Measurements from ENCODE around the gene MAP3K1.

The MAP3K1 gene

GRCh38 chr5:56833325-56833724, 18.0 kb downstream of the MAP3K1 start:
- no peaks in the 10 kb centered on the region for H3K9me3 ChIP-seq (ENCODE audit: control insufficient read depth, low read length)
- no peaks in the 10 kb centered on the region for H3K36me3 ChIP-seq (ENCODE audit: control insufficient read depth, insufficient read depth, low read length)
- H3K4me3 ChIP-seq (ENCODE audit: low read length), result no peak overlapping the region
- H3K9ac ChIP-seq (ENCODE audit: low read length), result no peak overlapping the region
- H3K27me3 ChIP-seq (ENCODE audit: control insufficient read depth, insufficient read depth, low read length), result no peaks in the 10 kb centered on the region
- H3K4me1 ChIP-seq (ENCODE audit: control insufficient read depth, insufficient read depth, low read length), result peaks cover 14% of the 10 kb centered on the region

GRCh38 chr5:56837381-56837780, 22.0 kb downstream of the MAP3K1 start:
- H3K9me3 ChIP-seq (ENCODE audit: control insufficient read depth, low read length), result no peaks in the 10 kb centered on the region
- H3K36me3 ChIP-seq (ENCODE audit: control insufficient read depth, insufficient read depth, low read length), result no peaks in the 10 kb centered on the region
- H3K9ac ChIP-seq (ENCODE audit: low read length), result no peak overlapping the region
- no peaks in the 10 kb centered on the region for H3K27me3 ChIP-seq (ENCODE audit: control insufficient read depth, insufficient read depth, low read length)
- H3K4me3 ChIP-seq (ENCODE audit: low read length), result no peak overlapping the region
- peaks cover 15% of the 10 kb centered on the region for H3K4me1 ChIP-seq (ENCODE audit: control insufficient read depth, insufficient read depth, low read length)

GRCh38 chr5:56837956-56838355, 22.6 kb downstream of the MAP3K1 start:
- H3K4me1 ChIP-seq (ENCODE audit: control insufficient read depth, insufficient read depth, low read length), result peaks cover 15% of the 10 kb centered on the region
- H3K36me3 ChIP-seq (ENCODE audit: control insufficient read depth, insufficient read depth, low read length), result no peaks in the 10 kb centered on the region
- H3K9me3 ChIP-seq (ENCODE audit: control insufficient read depth, low read length), result no peaks in the 10 kb centered on the region
- H3K9ac ChIP-seq (ENCODE audit: low read length), result no peak overlapping the region
- no peak overlapping the region for H3K4me3 ChIP-seq (ENCODE audit: low read length)
- no peaks in the 10 kb centered on the region for H3K27me3 ChIP-seq (ENCODE audit: control insufficient read depth, insufficient read depth, low read length)

- peak overlapping the region; percentile 6 for H3K9ac ChIP-seq (ENCODE audit: low read length)
- no peak overlapping the region for H3K4me3 ChIP-seq (ENCODE audit: low read length)
- no peaks in the 10 kb centered on the region for H3K9me3 ChIP-seq (ENCODE audit: control insufficient read depth, low read length)
- H3K27me3 ChIP-seq (ENCODE audit: control insufficient read depth, insufficient read depth, low read length), result no peaks in the 10 kb centered on the region
- H3K4me1 ChIP-seq (ENCODE audit: control insufficient read depth, insufficient read depth, low read length), result peaks cover 15% of the 10 kb centered on the region
- H3K36me3 ChIP-seq (ENCODE audit: control insufficient read depth, insufficient read depth, low read length), result no peaks in the 10 kb centered on the region
These were observed 23.2 kb downstream of the MAP3K1 start for GRCh38 chr5:56838409-56839039.

- H3K27me3 ChIP-seq (ENCODE audit: control insufficient read depth, insufficient read depth, low read length), result no peaks in the 10 kb centered on the region
- H3K9ac ChIP-seq (ENCODE audit: low read length), result peak overlapping the region; percentile 6
- H3K4me3 ChIP-seq (ENCODE audit: low read length), result no peak overlapping the region
- peaks cover 15% of the 10 kb centered on the region for H3K4me1 ChIP-seq (ENCODE audit: control insufficient read depth, insufficient read depth, low read length)
- H3K36me3 ChIP-seq (ENCODE audit: control insufficient read depth, insufficient read depth, low read length), result no peaks in the 10 kb centered on the region
- H3K9me3 ChIP-seq (ENCODE audit: control insufficient read depth, low read length), result no peaks in the 10 kb centered on the region
These were observed 23.7 kb downstream of the MAP3K1 start for GRCh38 chr5:56839062-56839461.

- H3K9ac ChIP-seq (ENCODE audit: low read length), result no peak overlapping the region
- no peak overlapping the region for H3K4me3 ChIP-seq (ENCODE audit: low read length)
- H3K4me1 ChIP-seq (ENCODE audit: control insufficient read depth, insufficient read depth, low read length), result peaks cover 12% of the 10 kb centered on the region
- no peaks in the 10 kb centered on the region for H3K36me3 ChIP-seq (ENCODE audit: control insufficient read depth, insufficient read depth, low read length)
- no peaks in the 10 kb centered on the region for H3K27me3 ChIP-seq (ENCODE audit: control insufficient read depth, insufficient read depth, low read length)
- H3K9me3 ChIP-seq (ENCODE audit: control insufficient read depth, low read length), result no peaks in the 10 kb centered on the region
These were observed 25.2 kb downstream of the MAP3K1 start for GRCh38 chr5:56840597-56840996.

- no peak overlapping the region for H3K4me3 ChIP-seq (ENCODE audit: low read length)
These were observed 29.9 kb downstream of the MAP3K1 start for GRCh38 chr5:56845277-56845676.

GRCh38 chr5:56845904-56846480, 30.6 kb downstream of the MAP3K1 start:
- Histone ChIP-seq H3K9ac (ENCODE audit: low read length) (no peak overlapping the region), H3K4me3 (ENCODE audit: low read length) (no peak overlapping the region), H3K4me1 (ENCODE audit: control insufficient read depth, insufficient read depth, low read length) (peaks cover 3% of the 10 kb centered on the region), H3K36me3 (ENCODE audit: control insufficient read depth, insufficient read depth, low read length) (no peaks in the 10 kb centered on the region), H3K27me3 (ENCODE audit: control insufficient read depth, insufficient read depth, low read length) (no peaks in the 10 kb centered on the region), H3K9me3 (ENCODE audit: control insufficient read depth, low read length) (no peaks in the 10 kb centered on the region)

More at GRCh38 chr5:56845277-56845676, 29.9 kb downstream of the MAP3K1 start:
- Histone ChIP-seq H3K4me1 (ENCODE audit: control insufficient read depth, insufficient read depth, low read length) (no peaks in the 10 kb centered on the region), H3K36me3 (ENCODE audit: control insufficient read depth, insufficient read depth, low read length) (no peaks in the 10 kb centered on the region), H3K27me3 (ENCODE audit: control insufficient read depth, insufficient read depth, low read length) (no peaks in the 10 kb centered on the region), H3K9me3 (ENCODE audit: control insufficient read depth, low read length) (no peaks in the 10 kb centered on the region), H3K9ac (ENCODE audit: low read length) (no peak overlapping the region)

- Histone ChIP-seq H3K27me3 (ENCODE audit: control insufficient read depth, insufficient read depth, low read length) (no peaks in the 10 kb centered on the region), H3K36me3 (ENCODE audit: control insufficient read depth, insufficient read depth, low read length) (no peaks in the 10 kb centered on the region), H3K4me1 (ENCODE audit: control insufficient read depth, insufficient read depth, low read length) (peaks cover 17% of the 10 kb centered on the region), H3K4me3 (ENCODE audit: low read length) (no peak overlapping the region), H3K9me3 (ENCODE audit: control insufficient read depth, low read length) (no peaks in the 10 kb centered on the region), H3K9ac (ENCODE audit: low read length) (no peak overlapping the region)
These were observed 32.9 kb downstream of the MAP3K1 start for GRCh38 chr5:56848206-56848605.

- Histone ChIP-seq H3K4me1 (ENCODE audit: control insufficient read depth, insufficient read depth, low read length) (peaks cover 17% of the 10 kb centered on the region), H3K4me3 (ENCODE audit: low read length) (no peak overlapping the region), H3K9ac (ENCODE audit: low read length) (no peak overlapping the region), H3K9me3 (ENCODE audit: control insufficient read depth, low read length) (no peaks in the 10 kb centered on the region), H3K27me3 (ENCODE audit: control insufficient read depth, insufficient read depth, low read length) (no peaks in the 10 kb centered on the region), H3K36me3 (ENCODE audit: control insufficient read depth, insufficient read depth, low read length) (no peaks in the 10 kb centered on the region)
These were observed 34.3 kb downstream of the MAP3K1 start for GRCh38 chr5:56849671-56850070.

GRCh38 chr5:56850423-56850822, 35.1 kb downstream of the MAP3K1 start:
- Histone ChIP-seq H3K27me3 (ENCODE audit: control insufficient read depth, insufficient read depth, low read length) (no peaks in the 10 kb centered on the region), H3K9ac (ENCODE audit: low read length) (no peak overlapping the region), H3K4me3 (ENCODE audit: low read length) (no peak overlapping the region), H3K9me3 (ENCODE audit: control insufficient read depth, low read length) (no peaks in the 10 kb centered on the region), H3K36me3 (ENCODE audit: control insufficient read depth, insufficient read depth, low read length) (no peaks in the 10 kb centered on the region), H3K4me1 (ENCODE audit: control insufficient read depth, insufficient read depth, low read length) (peaks cover 17% of the 10 kb centered on the region)

GRCh38 chr5:56851258-56851941, 36.1 kb downstream of the MAP3K1 start:
- no peak overlapping the region for H3K9ac ChIP-seq (ENCODE audit: low read length)
- H3K4me3 ChIP-seq (ENCODE audit: low read length), result no peak overlapping the region
- no peaks in the 10 kb centered on the region for H3K27me3 ChIP-seq (ENCODE audit: control insufficient read depth, insufficient read depth, low read length)
- no peaks in the 10 kb centered on the region for H3K36me3 ChIP-seq (ENCODE audit: control insufficient read depth, insufficient read depth, low read length)
- H3K4me1 ChIP-seq (ENCODE audit: control insufficient read depth, insufficient read depth, low read length), result peaks cover 25% of the 10 kb centered on the region
- H3K9me3 ChIP-seq (ENCODE audit: control insufficient read depth, low read length), result no peaks in the 10 kb centered on the region
